VCaP (cell line): ENCODE results near the gene PRR11.
"Not testable (repeated sequence)": the region's sequence is repeated elsewhere in the genome, so short reads cannot be mapped to it uniquely, and the experiment has no call there.

Source experiments
- H3K27ac ChIP-seq: fragments of 450-650 bp; 2 replicates; pipeline ENCODE4 v1.5.1; 2017
- CTCF ChIP-seq: fragments of 450-650 bp; conservative IDR thresholded peaks from 2 replicates; pipeline ENCODE4 v1.5.1; 2017; ENCODE audit warnings: mild to moderate bottlenecking, moderate library complexity

The PRR11 gene

GRCh38 chr17:59115474-59115873 is 40.1 kb upstream of the PRR11 start:
- TF ChIP-seq CTCF: no peak
- H3K27ac ChIP-seq: no peak overlapping the region

GRCh38 chr17:59121901-59122480 is 33.6 kb upstream of the PRR11 start:
- H3K27ac ChIP-seq: no peak overlapping the region
- no peak for TF ChIP-seq CTCF

- no peak for TF ChIP-seq CTCF
- no peak overlapping the region for H3K27ac ChIP-seq
Observed at GRCh38 chr17:59124665-59125064, 30.9 kb upstream of the PRR11 start.

- H3K27ac ChIP-seq: peak overlapping the region; percentile 1; the same call in 1 of the 2 replicates
- TF ChIP-seq CTCF: no peak
Observed at GRCh38 chr17:59126809-59127417, 28.6 kb upstream of the PRR11 start.

- H3K27ac ChIP-seq: no peak overlapping the region
- TF ChIP-seq CTCF: no peak
Observed at GRCh38 chr17:59129814-59130213, 25.7 kb upstream of the PRR11 start.

- no peak for TF ChIP-seq CTCF
- no peak overlapping the region for H3K27ac ChIP-seq
Observed at GRCh38 chr17:59131131-59131530, 24.4 kb upstream of the PRR11 start.

GRCh38 chr17:59138339-59138738 is 17.2 kb upstream of the PRR11 start:
- not testable (repeated sequence) for H3K27ac ChIP-seq

GRCh38 chr17:59139939-59140338 is 15.6 kb upstream of the PRR11 start:
- H3K27ac ChIP-seq: no peak overlapping the region
- no peak for TF ChIP-seq CTCF
